GM12878 (cell line): ENCODE data around the gene THAP3. TPM values are rescaled to one million over a fixed set of nuclear protein-coding genes. Genes with fewer than 3 reads are reported as not detected.

Experiments used
- ATAC-seq: fragments of 200-7000 bp; cut with Tn5 transposase; 3 replicates; pipeline ENCODE4 v1.9.1; 2020; ENCODE audit warnings: mild to moderate bottlenecking, moderate library complexity
- BruUV-seq: library from RNA; stranded (reverse); fragments of 400-500 nt; replicated peaks from 2 replicates; lab custom pipeline; 2021; lab: Mats Ljungman, UMichigan
- CTCF ChIA-PET: fragments of 300-600 bp; sonication (Branson Sonifier 250); formaldehyde crosslinking; extraction: SDS; loops from one replicate; lab custom pipeline; 2021; ENCODE audit warnings: inconsistent platforms; lab: Yijun Ruan, JAX
- POLR2A ChIA-PET: fragments of 350-600 bp; formaldehyde crosslinking; extraction: SDS; loops from one replicate; lab custom pipeline; 2021; ENCODE audit warnings: inconsistent platforms; lab: Charles Lee
- RAD21 ChIA-PET: fragments of 300-600 bp; sonication (Branson Sonifier 250); formaldehyde crosslinking; loops from one replicate; lab custom pipeline; 2023; ENCODE audit warnings: antibody characterized with exemption; ENCODE audit not compliant: unreplicated experiment; lab: Charles Lee
- SMC1A ChIA-PET: fragments of 300-600 bp; sonication (Branson Sonifier 250); formaldehyde crosslinking; loops from one replicate; lab custom pipeline; 2023; ENCODE audit not compliant: unreplicated experiment, uncharacterized antibody; lab: Charles Lee
- DNase-seq: peaks from one replicate; pipeline ENCODE4 v3.0.0-alpha.2; 2011; ENCODE audit warnings: low read depth, low spot score
- FAIRE-seq: peaks from 3 replicates; lab custom pipeline; 2011; peaks lifted over from hg19 to GRCh38; lab: Jason Lieb, UNC
- H2AFZ ChIP-seq: 2 replicates; pipeline ENCODE4 v1.6.0; 2011; ENCODE audit warnings: low read depth, low read length, control low read depth; ENCODE audit not compliant: control insufficient read depth
- H3K27ac ChIP-seq: 2 replicates; pipeline ENCODE4 v1.5.1; 2011; ENCODE audit warnings: control low read depth; ENCODE audit not compliant: control insufficient read depth, insufficient read depth
- H3K27me3 ChIP-seq, 2 experiments: replicated peaks in 1 of 2; 2 replicates each; pipeline versions ENCODE4 v1.6.0 to v1.6.1; 2011; ENCODE audit warnings: low read length in 1 of 2; ENCODE audit not compliant: control insufficient read depth in 2 of 2, insufficient read depth in 2 of 2
- H3K36me3 ChIP-seq, 2 experiments: 2 replicates each; pipeline ENCODE4 v1.5.1; 2011; ENCODE audit warnings: low read length in 1 of 2; ENCODE audit not compliant: control insufficient read depth in 2 of 2, insufficient read depth in 2 of 2
- H3K4me1 ChIP-seq: 2 replicates; pipeline ENCODE4 v1.6.1; 2011; ENCODE audit warnings: mild to moderate bottlenecking, low read length, moderate library complexity, mixed read lengths; ENCODE audit not compliant: control insufficient read depth, insufficient read depth
- H3K4me2 ChIP-seq: 2 replicates; pipeline ENCODE4 v1.6.0; 2011; ENCODE audit warnings: control low read depth; ENCODE audit not compliant: control insufficient read depth, insufficient read depth
- H3K4me3 ChIP-seq: fragments of 200-600 bp; sonication (generic); 2 replicates; pipeline ENCODE4 v1.5.1; 2016
- H3K79me2 ChIP-seq: 2 replicates; pipeline ENCODE4 v1.6.0; 2011; ENCODE audit warnings: low read length; ENCODE audit not compliant: control insufficient read depth, insufficient read depth
- H3K9ac ChIP-seq: 2 replicates; pipeline ENCODE4 v1.8.0; 2011; ENCODE audit warnings: low read length, control low read depth, mixed read lengths; ENCODE audit not compliant: control insufficient read depth, insufficient read depth
- H3K9me3 ChIP-seq: replicated peaks from 3 replicates; pipeline ENCODE4 v1.5.1; 2011; ENCODE audit warnings: mild to moderate bottlenecking, low read length; ENCODE audit not compliant: control insufficient read depth, insufficient read depth
- H4K20me1 ChIP-seq: 2 replicates; pipeline ENCODE4 v1.6.0; 2011; ENCODE audit not compliant: control insufficient read depth, insufficient read depth
- CBFB ChIP-seq: IDR thresholded peaks from 2 replicates; pipeline ENCODE4 v1.6.1; 2016; ENCODE audit warnings: antibody characterized with exemption, low read depth
- ETV6 ChIP-seq, 2 experiments: fragments of 450-650 bp in 1 of 2; IDR thresholded peaks in 1 of 2; conservative IDR thresholded peaks in 1 of 2; 2 replicates each; pipeline ENCODE4 v1.6.1; 2014; ENCODE audit warnings: antibody characterized with exemption in 1 of 2, borderline replicate concordance in 1 of 2, low read depth in 1 of 2, mild to moderate bottlenecking in 1 of 2, moderate library complexity in 1 of 2
- EZH2 ChIP-seq: IDR thresholded peaks from 2 replicates; pipeline ENCODE4 v1.6.1; 2012; ENCODE audit warnings: low read depth, mild to moderate bottlenecking, control low read depth, inconsistent platforms, low read length, borderline replicate concordance; ENCODE audit not compliant: control insufficient read depth
- MYC ChIP-seq: IDR thresholded peaks from 2 replicates; pipeline ENCODE4 v1.6.1; 2011; ENCODE audit warnings: mild to moderate bottlenecking, low read length, moderate library complexity, inconsistent platforms; ENCODE audit not compliant: insufficient read depth, insufficient replicate concordance, insufficient read length, severe bottlenecking
- SPI1 ChIP-seq: IDR thresholded peaks from 2 replicates; pipeline ENCODE4 v1.6.1; 2011; ENCODE audit warnings: low read depth, mild to moderate bottlenecking, low read length, moderate library complexity, borderline replicate concordance; ENCODE audit not compliant: insufficient read depth
- SREBF1 ChIP-seq: IDR thresholded peaks from 2 replicates; pipeline ENCODE4 v1.6.1; 2012; ENCODE audit warnings: mild to moderate bottlenecking, low read length
- TCF7 ChIP-seq: IDR thresholded peaks from 2 replicates; pipeline ENCODE4 v1.6.1; 2014; ENCODE audit warnings: antibody characterized with exemption, borderline replicate concordance
- WGBS: methylation state at CpG from one replicate; pipeline ENCODE4 v1.1.6; 2016; ENCODE audit warnings: low lambda C conversion rate; ENCODE audit not compliant: insufficient replicate concordance, insufficient coverage; ENCODE audit errors: missing lambda C conversion rate; 5-methylcytosine and 5-hydroxymethylcytosine counted together
- in situ Hi-C: fragments of 300-500 bp; cut with MboI; formaldehyde crosslinking; loops from 9 replicates; pipeline ENCODE4 v1.14.3; 2018; ENCODE audit warnings: mixed read lengths
- intact Hi-C: fragments of 100-400 bp; cut with micrococcal nuclease; formaldehyde crosslinking; loops from one replicate; pipeline ENCODE4 v1.14.2; 2022; ENCODE audit not compliant: unreplicated experiment
- polyA plus RNA-seq, 11 experiments: library from polyadenylated mRNA; depleted of rRNA in 4 of 11; unstranded in 6 of 11; stranded (reverse) in 5 of 11; fragments of >200 nt; fragmentation: Nextera tagmentation in 4 of 11; fragmentation: Illumina TruSeq in 1 of 11; extraction: Ambion mirVana in 4 of 11; extraction: Trizol in 1 of 11; gene quantifications; 1 replicate in 1 of 11; 2 replicates in 10 of 11; pipeline versions ENCODE4 v1.2.1 to v1.2.3, GENCODE V29; 2011 to 2016; ENCODE audit warnings: inconsistent platforms in 2 of 11, missing spikeins in 2 of 11, low read depth in 1 of 11
- total RNA-seq, 4 experiments: library from RNA; depleted of rRNA in 3 of 4; stranded (reverse); fragments of >200 nt in 3 of 4; fragmentation: Illumina TruSeq in 1 of 4; extraction: Trizol in 1 of 4; gene quantifications; 2 replicates each; pipeline versions ENCODE4 v1.2.1 to v1.2.3, GENCODE V29; 2013 to 2021
- TF ChIP-seq, protein P1 (sequence below): fragments of 450-650 bp; IDR thresholded peaks from 2 replicates; pipeline ENCODE4 v1.6.1; 2017; ENCODE audit warnings: mild to moderate bottlenecking
- TF ChIP-seq, protein P2 (sequence below): fragments of 450-650 bp; IDR thresholded peaks from 2 replicates; pipeline ENCODE4 v1.6.1; 2016; ENCODE audit warnings: mild to moderate bottlenecking, moderate library complexity, borderline replicate concordance

Gene THAP3
- total and polyA plus RNA-seq, 10 of the 15 experiments (the other 5 are each of a cell fraction or from before 2014, with no cell fraction given), result 1.5 to 19.5 (median 11.9) TPM

DNA sequence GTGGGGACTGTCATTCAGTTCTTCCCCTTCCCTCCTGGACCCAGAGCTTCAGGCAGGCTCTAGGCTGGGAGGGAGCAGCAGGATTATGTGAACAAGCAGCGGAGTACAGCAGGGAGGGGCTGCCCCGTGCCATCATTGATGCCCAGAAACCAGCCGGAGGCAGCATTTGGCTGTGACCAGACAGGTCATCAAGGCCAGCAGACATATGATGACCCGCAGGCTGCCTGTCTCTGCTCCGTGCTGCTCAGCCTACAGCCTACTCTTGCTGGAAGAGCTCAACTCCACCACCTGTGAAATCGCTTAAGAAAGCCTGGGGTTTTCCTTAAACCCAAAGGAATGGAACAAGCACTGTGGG, 26.9 kb upstream of the THAP3 start (continued):
- TF ChIP-seq MYC (no peak), CBFB (no peak)

DNA sequence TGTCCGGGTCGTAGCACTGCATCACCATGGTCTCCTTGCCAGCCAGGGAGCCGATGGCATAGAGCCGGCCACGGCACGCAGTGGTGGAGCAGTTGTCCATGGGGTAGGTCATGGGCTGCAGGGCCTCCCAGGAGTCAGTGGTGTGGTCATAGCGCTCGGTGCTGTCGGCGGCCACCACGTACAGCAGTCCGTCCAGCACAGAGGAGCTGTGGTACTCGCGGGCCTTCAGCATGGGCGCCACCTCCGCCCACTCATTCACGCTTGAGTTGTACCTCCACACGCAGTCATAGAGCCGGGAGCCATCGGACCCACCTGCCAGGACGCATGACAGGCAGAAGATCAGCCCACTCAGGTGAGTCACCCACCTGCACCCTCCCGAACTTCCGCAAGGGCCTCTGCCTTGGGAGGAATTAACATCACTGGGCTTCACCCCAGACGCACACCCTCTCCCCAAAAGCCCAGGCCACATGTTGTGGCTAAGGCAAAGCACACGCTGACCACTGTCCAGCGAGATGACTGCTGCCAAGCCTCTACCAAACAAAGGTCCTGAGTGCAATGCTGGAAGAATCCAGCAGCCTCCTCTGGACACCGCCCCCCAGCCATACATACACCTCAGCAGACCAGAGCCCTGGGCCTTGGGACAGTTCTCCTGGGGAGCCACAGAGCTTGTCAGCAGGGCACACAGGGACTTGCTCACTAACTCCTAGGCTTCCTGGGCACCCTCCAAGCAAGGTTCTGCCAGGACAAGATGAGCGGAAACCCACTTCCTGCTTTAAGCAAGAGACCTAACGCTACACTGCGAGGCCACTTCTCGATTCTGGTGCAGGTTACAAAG, 25.3 kb upstream of the THAP3 start:
- no peaks in the 10 kb centered on the region for H3K9me3 ChIP-seq
- CTCF ChIA-PET, result interaction anchor here (1.0 to 5.4 kb wide), 4 partner anchors 13 to 109 kb away, joined by 4 to 39 read pairs (median 10); partner anchors contain the start of genes NOL9, TAS1R1 and ZBTB48
- H3K36me3 ChIP-seq, result peaks cover 7 to 11% of the 10 kb centered on the region in 2 experiments
- H3K4me2 ChIP-seq, result peak overlapping the region; percentile 100
- no peaks in the 10 kb centered on the region for H3K27me3 ChIP-seq
- intact Hi-C loops (no loop called here), in situ Hi-C loops (no loop called here)
- peak overlapping the region; percentile 13 for H2AFZ ChIP-seq
- H3K79me2 ChIP-seq, result peaks cover 36% of the 10 kb centered on the region
- POLR2A ChIA-PET, result interaction anchor here (4.0 kb wide), 1 partner anchor 18 kb away, joined by 22 read pairs; the partner anchor contains the start of gene ZBTB48
- TF ChIP-seq, protein P1, sequence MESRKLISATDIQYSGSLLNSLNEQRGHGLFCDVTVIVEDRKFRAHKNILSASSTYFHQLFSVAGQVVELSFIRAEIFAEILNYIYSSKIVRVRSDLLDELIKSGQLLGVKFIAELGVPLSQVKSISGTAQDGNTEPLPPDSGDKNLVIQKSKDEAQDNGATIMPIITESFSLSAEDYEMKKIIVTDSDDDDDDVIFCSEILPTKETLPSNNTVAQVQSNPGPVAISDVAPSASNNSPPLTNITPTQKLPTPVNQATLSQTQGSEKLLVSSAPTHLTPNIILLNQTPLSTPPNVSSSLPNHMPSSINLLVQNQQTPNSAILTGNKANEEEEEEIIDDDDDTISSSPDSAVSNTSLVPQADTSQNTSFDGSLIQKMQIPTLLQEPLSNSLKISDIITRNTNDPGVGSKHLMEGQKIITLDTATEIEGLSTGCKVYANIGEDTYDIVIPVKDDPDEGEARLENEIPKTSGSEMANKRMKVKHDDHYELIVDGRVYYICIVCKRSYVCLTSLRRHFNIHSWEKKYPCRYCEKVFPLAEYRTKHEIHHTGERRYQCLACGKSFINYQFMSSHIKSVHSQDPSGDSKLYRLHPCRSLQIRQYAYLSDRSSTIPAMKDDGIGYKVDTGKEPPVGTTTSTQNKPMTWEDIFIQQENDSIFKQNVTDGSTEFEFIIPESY, result peak; percentile 88
- TF ChIP-seq SREBF1 (no peak), SPI1 (peak; percentile 60; the same call in 1 of the 2 replicates), ETV6 (conservative IDR thresholded peaks at IDR 0.05 in 1 of 2, IDR thresholded peaks at IDR 0.05 in 1 of 2; ENCODE audit: borderline replicate concordance in 1 of 2, low read depth in 1 of 2) (no peak), EZH2 (no peak), TCF7 (no peak), MYC (no peak)
- TF ChIP-seq, protein P2, sequence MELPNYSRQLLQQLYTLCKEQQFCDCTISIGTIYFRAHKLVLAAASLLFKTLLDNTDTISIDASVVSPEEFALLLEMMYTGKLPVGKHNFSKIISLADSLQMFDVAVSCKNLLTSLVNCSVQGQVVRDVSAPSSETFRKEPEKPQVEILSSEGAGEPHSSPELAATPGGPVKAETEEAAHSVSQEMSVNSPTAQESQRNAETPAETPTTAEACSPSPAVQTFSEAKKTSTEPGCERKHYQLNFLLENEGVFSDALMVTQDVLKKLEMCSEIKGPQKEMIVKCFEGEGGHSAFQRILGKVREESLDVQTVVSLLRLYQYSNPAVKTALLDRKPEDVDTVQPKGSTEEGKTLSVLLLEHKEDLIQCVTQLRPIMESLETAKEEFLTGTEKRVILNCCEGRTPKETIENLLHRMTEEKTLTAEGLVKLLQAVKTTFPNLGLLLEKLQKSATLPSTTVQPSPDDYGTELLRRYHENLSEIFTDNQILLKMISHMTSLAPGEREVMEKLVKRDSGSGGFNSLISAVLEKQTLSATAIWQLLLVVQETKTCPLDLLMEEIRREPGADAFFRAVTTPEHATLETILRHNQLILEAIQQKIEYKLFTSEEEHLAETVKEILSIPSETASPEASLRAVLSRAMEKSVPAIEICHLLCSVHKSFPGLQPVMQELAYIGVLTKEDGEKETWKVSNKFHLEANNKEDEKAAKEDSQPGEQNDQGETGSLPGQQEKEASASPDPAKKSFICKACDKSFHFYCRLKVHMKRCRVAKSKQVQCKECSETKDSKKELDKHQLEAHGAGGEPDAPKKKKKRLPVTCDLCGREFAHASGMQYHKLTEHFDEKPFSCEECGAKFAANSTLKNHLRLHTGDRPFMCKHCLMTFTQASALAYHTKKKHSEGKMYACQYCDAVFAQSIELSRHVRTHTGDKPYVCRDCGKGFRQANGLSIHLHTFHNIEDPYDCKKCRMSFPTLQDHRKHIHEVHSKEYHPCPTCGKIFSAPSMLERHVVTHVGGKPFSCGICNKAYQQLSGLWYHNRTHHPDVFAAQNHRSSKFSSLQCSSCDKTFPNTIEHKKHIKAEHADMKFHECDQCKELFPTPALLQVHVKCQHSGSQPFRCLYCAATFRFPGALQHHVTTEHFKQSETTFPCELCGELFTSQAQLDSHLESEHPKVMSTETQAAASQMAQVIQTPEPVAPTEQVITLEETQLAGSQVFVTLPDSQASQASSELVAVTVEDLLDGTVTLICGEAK, result no peak
- BruUV-seq, result no TSS peak
- H4K20me1 ChIP-seq, result no peaks in the 10 kb centered on the region
- H3K27ac ChIP-seq, result peak overlapping the region; percentile 50
- H3K4me3 ChIP-seq, result peak overlapping the region; percentile 67
- 39% methylated on average over 31 of the region's 31 CpGs for WGBS
- peaks cover 13% of the 10 kb centered on the region for H3K4me1 ChIP-seq
- SMC1A ChIA-PET, result interaction anchor here (0.8 to 2.1 kb wide), 5 partner anchors 13 to 37 kb away, joined by 3 to 16 read pairs (median 4); no protein-coding TSS in a partner anchor
- no peak for FAIRE-seq
- 0 out of 3 replicates have a peak, but pooled peaks have one; percentile 6 for ATAC-seq
- H3K9ac ChIP-seq, result peak overlapping the region; percentile 69
- no peak for DNase-seq
- RAD21 ChIA-PET, result interaction anchor here (1.3 to 3.9 kb wide), 3 partner anchors 18 to 35 kb away, joined by 3 to 38 read pairs (median 3); partner anchors contain the start of gene ZBTB48
